Fibroblast of pulmonary artery (primary cell): ENCODE data around the gene SMG6.

Experiments used
- DNase-seq: peaks from one replicate; pipeline ENCODE4 v3.0.0-alpha.2; 2010; ENCODE audit warnings: low read depth
- H3K4me3 ChIP-seq: replicated peaks from 2 replicates; pipeline ENCODE4 v1.5.1; 2011; ENCODE audit warnings: low read depth, mild to moderate bottlenecking, control low read depth, low read length, moderate library complexity
- TF ChIP-seq, protein P1 (sequence below): IDR thresholded peaks from 2 replicates; pipeline ENCODE4 v1.5.1; 2011; ENCODE audit warnings: mild to moderate bottlenecking, control low read depth, low read length, inconsistent platforms; ENCODE audit errors: missing control alignments

Gene SMG6

DNA sequence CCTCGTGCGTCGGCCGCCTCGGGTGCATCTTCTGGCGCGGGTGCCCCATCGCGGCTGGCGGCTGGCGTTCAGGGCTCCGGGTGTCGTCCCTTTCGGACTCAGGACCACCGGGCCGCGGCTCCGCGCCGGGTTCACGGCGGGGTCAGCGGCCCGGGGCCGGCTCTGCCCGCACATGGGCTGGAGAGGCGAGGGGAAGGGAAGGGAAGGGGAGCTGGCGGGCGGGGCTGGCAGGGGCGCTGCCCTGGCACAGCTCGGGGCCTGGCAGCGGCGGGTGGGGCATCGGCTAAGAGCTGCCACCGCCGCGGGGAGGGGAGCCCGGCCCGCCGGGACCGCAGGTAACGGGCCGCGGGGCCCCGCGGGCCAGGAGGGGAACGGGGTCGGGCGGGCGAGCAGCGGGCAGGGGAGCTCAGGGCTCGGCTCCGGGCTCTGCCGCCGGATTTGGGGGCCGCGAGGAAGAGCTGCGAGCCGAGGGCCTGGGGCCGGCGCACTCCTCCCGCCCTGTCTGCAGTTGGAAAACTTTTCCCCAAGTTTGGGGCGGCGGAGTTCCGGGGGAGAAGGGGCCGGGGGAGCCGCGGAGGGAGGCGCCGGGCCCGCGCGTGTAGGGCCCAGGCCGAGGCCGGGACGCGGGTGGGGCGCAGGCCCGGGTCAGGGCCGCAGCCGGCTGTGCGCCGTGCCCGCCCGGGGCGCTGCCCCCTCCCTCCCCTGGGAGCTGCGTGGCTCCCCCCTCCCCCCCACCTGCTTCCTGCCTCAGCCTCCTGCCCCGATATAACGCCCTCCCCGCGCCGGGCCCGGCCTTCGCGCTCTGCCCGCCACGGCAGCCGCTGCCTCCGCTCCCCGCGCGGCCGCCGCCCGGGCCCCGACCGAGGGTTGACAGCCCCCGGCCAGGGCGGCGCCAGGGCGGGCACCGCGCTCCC, 248.0 kb downstream of the SMG6 start:
- TF ChIP-seq, protein P1, sequence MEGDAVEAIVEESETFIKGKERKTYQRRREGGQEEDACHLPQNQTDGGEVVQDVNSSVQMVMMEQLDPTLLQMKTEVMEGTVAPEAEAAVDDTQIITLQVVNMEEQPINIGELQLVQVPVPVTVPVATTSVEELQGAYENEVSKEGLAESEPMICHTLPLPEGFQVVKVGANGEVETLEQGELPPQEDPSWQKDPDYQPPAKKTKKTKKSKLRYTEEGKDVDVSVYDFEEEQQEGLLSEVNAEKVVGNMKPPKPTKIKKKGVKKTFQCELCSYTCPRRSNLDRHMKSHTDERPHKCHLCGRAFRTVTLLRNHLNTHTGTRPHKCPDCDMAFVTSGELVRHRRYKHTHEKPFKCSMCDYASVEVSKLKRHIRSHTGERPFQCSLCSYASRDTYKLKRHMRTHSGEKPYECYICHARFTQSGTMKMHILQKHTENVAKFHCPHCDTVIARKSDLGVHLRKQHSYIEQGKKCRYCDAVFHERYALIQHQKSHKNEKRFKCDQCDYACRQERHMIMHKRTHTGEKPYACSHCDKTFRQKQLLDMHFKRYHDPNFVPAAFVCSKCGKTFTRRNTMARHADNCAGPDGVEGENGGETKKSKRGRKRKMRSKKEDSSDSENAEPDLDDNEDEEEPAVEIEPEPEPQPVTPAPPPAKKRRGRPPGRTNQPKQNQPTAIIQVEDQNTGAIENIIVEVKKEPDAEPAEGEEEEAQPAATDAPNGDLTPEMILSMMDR = no peak
- peak overlapping the region; percentile 64 for H3K4me3 ChIP-seq
- DNase-seq = peak; percentile 58

DNA sequence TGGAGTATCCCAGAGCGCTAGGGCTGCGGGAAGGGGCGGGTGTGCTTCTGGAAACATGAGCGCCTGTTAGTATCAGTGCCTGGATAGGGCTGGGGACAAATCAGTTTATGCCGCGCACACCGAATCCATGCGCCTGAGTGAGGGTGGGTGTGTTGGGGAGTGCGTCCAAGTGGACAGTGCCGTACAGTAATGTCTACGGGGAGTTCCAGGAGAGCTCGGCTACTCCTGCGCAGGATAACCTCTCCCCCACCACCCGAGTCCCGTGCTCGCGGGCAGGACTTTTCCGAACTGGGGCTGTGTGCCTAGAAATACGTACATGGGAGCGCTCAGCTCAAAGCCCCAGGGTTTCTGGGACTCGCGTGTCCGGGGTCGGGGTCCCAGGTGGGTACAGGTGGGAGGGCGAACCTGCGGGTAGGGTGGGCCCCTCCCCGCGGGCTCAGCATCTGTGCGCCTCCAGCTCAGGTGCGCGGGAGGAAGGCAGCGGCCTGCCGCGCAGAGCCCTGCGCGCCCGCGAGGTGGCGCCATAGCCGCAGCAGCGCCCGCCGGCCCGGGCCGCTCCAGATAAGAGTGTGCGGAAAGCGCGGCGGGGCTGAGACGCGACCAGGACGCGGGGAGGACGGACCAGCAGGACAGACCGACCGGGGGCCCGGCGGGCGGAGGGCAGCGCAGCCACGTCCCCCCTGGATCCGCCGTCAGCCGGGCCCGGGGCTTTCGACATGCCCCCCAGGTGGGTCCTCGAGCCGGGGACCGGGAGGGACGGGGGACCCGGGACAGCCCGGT, 248.9 kb downstream of the SMG6 start, which contains the start of gene HIC1:
TSS of gene HIC1 (plus strand) at position 592 of the 780 bp plus-strand sequence. CDS start 1,588 bp downstream, outside the sequence.
- peak; percentile 79 for DNase-seq
- TF ChIP-seq, protein P1 = peak; percentile 35
- H3K4me3 ChIP-seq = peak within 1 kb of the TSS; percentile 64

DNA sequence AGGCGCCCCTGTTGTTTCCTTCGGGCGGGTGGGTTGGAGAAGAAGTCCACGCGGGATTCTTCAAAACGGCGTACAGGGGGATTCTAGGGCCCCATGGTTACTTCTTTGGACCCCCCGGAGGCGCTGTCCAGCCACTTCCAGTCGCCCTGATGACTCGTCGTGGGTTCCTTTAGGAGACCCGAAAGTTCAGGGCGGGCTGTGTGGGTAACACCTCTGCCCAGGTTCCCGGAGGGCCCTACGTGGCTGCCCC, 249.4 kb downstream of the SMG6 start:
- peak overlapping the region; percentile 64 for H3K4me3 ChIP-seq

DNA sequence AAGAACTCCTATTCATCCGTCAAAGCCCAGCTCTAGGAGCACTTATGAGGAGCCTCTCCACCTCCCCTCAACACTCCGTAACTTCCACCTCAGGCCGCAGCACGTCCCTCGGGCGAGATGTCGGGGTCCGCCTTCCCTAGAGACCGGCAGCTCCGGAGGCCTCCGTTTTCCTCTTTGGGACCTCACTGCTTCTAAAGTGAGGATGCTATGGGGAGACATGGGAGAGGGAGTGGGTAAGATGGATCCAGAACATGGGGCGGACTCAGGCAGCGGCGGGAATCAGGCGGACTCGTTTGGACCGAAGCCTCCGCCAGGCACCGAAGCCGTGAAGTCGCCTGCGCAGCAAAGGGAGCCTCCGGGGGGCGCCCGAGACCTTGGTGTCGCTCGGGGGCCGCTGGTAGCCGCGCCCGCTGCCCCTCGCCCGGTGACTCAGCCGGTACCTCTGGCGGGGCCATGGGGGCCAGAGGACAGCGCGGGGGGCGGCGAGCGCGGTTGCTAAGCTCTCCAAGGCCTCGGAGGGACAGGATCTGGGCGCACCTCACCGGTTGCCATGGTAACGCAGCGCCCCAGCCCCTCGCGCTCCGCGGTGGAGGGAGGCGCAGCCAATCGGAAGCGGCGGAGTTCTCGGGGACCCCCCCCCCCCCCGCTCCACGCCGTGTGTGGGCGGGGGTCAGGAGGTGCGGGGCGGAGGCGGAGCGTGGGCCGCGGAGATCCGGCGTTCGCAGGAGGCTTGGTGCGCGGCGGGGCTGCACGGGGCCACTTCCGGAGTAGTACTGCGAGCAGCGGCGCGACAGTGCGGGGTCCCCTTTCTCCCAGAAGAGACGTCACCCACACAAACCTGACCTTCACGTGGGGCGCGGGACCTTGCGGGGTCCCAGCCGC, 250.0 kb downstream of the SMG6 start:
- TF ChIP-seq, protein P1 = peak; percentile 47
- peak; percentile 72 for DNase-seq
- peak overlapping the region; percentile 64 for H3K4me3 ChIP-seq

More for the DNA sequence above, 249.4 kb downstream of the SMG6 start:
- TF ChIP-seq, protein P1 = no peak
- DNase-seq = no peak

DNA sequence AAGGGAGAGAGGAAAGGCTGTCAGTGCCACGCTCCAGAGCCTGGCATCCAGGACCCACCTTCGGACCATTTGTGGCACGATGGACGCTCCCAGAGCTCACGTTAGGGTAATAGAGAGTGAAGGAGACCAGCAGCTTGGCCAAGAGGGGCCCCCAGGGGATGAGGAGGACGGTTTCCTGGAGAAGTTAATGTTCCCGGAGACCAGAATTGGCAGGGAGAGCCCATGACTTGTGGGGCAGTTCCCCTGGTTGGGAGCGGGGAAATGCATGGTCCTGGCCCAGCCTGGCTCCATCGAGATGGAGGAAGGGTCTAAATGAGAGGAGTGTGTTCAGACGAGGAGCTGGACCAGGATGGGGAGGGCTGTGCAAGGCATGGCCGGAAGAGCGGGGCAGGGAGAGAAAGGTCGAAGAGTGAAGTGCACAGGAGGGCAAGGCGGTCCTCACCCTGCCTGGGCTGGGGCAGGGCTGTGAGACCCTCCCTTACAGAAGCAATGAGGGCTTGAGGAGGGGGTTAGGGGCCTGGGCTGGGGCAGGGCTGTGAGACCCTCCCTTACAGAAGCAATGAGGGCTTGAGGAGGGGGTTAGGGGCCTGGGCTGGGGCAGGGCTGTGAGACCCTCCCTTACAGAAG, 251.5 kb downstream of the SMG6 start:
- DNase-seq = no peak
- no peak overlapping the region for H3K4me3 ChIP-seq
- TF ChIP-seq, protein P1 = no peak
